ENCODE data around the gene LRP8.
A peak's percentile ranks its signal among the peaks of the same experiment; 100 is the strongest.

The LRP8 gene

GRCh38 chr1:53280496-53280895, 47.4 kb downstream of the LRP8 start:
- no peak for DNase-seq

DNA sequence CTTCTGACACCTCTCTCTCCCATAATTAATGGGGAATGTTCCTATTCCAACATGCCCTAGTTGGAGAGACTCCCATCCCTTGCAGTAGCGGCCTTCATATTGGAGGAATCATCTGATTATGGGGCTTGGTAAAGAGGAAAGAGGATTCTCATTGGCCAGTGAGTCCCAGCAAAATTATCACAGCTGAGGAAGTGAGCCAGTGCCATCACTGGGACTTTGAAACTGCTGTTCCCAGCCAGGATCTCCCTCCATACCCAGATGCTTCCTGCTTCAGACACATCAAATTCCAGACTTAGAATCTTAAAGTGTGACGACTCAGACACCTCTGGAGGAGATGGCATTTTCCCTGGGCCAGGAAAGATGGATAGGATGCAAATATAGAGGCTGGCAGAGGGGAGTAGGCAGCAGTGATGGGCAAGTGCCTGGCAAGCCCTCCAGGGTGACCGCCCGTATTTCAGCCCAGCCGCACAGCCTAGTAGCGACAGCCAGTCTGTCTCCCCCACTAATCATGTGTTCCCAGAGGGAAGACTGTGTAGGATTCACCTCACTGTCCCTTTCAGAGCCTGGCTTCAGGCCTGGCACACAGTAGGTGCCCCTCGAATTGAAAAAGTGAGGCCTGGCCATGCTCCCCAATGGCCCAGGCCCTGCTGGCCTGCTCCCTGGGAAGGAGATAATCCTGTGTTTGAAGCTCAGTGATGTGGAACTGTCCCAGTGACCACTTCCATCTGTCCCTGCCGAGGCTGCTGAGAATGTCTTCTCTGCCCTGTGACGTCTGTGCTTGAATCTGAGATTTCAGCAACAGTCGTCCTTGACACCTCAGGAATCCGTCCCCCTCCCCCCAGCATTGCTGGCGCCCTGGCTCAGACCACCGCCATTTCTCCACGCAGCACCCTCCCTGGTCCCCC, 48.3 kb downstream of the LRP8 start:
- no peak for DNase-seq

GRCh38 chr1:53278298-53278725, 49.6 kb downstream of the LRP8 start:
- DNase-seq: peak; percentile 33 to 69 (median 45)

GRCh38 chr1:53277326-53277725, 50.5 kb downstream of the LRP8 start:
- no peak for DNase-seq

GRCh38 chr1:53276902-53277281, 51.0 kb downstream of the LRP8 start:
- DNase-seq: no peak

- DNase-seq: no peak
Measured at GRCh38 chr1:53276153-53276901, 51.5 kb downstream of the LRP8 start.

- no peak for DNase-seq
Measured at GRCh38 chr1:53275566-53275965, 52.3 kb downstream of the LRP8 start.

DNA sequence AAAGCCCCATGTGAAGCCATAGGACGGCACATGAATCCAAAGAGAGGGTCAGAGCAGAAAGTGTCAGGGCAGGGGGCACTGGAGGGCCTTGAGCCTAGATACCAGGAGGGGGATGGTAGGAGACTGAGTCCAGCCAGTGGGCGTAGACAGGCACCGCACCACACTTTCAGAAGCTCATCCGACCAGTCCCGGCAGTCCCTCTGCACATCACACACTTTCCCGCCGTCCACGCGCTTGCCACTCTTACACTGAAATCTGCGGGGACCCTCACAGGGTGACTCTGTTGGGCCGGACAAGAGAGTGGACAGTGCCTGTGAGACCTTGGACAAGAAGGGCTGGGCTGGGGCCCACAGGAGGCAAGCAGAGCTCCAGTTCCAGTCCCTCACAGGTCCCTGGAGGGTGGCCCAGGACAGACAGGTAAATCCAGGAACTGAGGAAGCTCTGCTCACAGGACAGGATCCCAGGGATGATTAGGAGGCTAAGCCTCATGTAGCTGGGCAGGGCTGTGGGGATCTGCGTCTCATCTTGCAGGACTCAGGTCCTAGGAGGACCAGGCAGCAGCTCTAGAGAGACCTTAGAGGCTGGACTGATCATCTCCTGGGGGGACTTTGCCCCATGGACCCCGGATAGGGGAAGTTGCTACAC, 53.2 kb downstream of the LRP8 start:
- DNase-seq: no peak

DNA sequence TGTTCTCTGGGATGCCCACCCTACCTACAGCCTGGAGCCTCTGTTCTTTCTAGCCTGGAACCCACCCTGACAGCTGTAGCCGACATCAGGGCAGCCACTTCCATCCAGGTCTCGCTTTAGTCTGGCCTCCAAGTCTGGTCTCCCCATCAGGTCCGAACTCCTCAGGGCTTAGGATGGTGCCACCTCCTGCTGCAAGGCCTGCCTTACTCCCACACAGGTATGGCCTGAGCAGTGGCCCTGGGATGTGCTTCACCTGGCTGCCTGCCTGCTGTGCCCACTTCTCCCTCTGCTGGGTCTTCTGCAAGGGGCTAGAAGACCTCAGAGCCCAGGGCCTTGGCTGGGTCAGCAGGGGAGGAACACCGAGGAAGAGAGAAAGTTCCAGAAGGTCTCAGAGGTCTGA, 53.8 kb downstream of the LRP8 start:
- DNase-seq: no peak

GRCh38 chr1:53273526-53273925, 54.3 kb downstream of the LRP8 start:
- DNase-seq: no peak

- no peak for DNase-seq
Measured at GRCh38 chr1:53272349-53272748, 55.5 kb downstream of the LRP8 start.

DNA sequence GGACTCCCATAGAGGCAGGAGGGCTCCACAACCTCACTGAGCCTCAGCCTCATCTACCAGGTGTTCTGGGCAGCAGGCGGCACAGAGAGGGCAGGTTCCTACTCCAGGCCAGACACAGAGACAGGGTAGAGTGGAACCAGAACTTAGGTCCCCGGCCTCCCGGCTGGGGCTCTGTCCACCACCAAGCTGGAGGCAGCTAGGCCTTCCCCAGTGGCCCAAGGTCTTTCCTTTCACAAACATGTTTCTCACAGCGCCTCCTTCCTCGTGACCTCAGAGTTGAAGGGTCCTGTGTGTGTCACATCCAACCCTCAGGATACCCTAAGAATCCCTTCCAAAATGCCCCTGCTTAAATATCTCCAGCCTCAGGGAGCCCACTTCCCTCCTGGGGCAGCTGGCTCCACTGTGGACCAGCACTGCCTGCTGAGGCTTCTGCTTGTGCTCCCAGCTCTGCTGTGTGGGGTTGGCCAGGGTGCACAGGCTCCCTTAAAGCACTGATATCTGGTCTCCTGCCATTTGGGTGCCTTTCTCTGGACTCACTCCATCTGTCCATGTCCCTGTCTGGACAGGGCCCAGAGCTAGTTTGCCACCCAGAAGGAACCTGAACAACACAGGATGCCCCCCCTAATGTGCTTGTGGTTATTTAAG, 56.3 kb downstream of the LRP8 start:
- no peak for DNase-seq

- no peak for DNase-seq
Measured at GRCh38 chr1:53270873-53271272, 57.0 kb downstream of the LRP8 start.

- no peak for DNase-seq
Measured at GRCh38 chr1:53270107-53270506, 57.8 kb downstream of the LRP8 start.

- no peak for DNase-seq
Measured at GRCh38 chr1:53267761-53268160, 60.1 kb downstream of the LRP8 start.

GRCh38 chr1:53266038-53266437, 61.8 kb downstream of the LRP8 start:
- no peak for DNase-seq

GRCh38 chr1:53265581-53265980, 62.3 kb downstream of the LRP8 start:
- no peak for DNase-seq

GRCh38 chr1:53264048-53264447, 63.8 kb downstream of the LRP8 start:
- DNase-seq: no peak

GRCh38 chr1:53262000-53262399, 65.9 kb downstream of the LRP8 start:
- no peak for DNase-seq

DNA sequence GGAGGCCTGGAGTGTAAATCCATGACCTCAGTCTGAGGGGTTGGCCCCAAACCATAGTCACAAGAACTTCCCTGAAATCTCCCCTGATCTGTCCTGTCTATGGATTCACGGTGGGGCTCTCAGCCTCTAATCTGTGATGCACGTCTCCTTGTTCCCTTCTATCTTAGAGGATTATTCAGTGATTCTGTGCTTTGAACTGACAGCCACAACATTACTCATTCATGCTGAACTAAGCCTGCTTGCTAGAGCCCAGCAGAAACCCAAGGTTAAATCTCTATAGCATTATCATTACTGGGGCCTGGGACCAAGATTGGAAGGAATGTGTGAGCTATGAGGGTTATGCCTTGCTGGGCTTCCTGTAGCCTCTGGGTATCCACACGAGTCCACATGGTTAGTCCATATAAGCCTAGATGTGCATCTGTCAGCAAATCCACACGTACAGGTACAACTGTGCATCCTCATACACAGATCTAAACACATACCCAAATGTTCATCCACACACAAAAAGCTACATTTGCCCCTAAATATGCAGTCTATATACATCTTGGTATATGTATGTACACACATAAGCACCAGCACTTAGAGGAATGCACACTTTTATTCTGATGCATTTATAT, 67.1 kb downstream of the LRP8 start:
- DNase-seq: no peak

DNA sequence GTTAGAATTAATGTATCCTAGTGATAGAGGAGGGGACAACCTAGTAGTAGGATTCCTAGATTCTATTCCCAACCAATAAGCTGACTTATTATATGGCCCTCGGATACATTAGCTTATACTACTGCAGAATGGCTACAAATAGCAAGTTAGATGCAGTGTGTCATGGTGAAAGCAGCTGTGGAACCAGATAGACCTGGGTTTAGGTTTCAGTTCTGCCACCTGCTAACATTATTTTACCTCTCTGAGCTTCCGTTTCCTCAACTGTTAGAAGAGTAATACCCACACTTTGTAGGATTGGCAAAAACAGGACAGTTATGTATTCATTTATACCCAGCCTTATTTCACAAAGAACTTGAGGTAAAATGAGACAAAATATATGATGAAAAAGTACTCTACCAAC, 67.9 kb downstream of the LRP8 start:
- no peak for DNase-seq

DNA sequence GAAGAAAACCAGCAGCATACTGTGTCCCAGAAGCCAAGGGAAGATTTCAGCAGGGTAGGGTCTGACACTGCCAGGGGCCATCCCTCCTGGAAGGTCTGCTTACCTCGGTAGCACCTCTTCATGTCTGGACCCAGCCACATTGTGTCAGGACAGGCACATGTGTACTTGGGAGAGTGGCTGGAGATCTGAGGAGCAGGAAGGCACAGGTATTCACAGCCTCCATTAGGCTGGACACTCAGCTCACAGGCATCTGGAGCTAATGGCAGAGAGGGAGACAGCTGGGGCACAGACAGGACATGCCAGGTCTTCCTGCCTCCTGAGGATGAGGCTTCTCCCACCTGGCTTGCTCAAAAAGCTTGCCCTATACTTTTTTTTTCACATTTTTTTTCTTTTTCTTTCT, 69.7 kb downstream of the LRP8 start:
- no peak for DNase-seq
